NB4 (cell line): ENCODE results near the gene SGIP1.

Experiments
- CTCF ChIP-seq: IDR thresholded peaks from one replicate; pipeline ENCODE4 v1.5.1; 2012; ENCODE audit warnings: low read depth, low read length
- POLR2A ChIP-seq: IDR thresholded peaks from 2 replicates; pipeline ENCODE4 v1.6.1; 2011; ENCODE audit warnings: mild to moderate bottlenecking; ENCODE audit not compliant: insufficient read length; ENCODE audit errors: extremely low read depth

DNA sequence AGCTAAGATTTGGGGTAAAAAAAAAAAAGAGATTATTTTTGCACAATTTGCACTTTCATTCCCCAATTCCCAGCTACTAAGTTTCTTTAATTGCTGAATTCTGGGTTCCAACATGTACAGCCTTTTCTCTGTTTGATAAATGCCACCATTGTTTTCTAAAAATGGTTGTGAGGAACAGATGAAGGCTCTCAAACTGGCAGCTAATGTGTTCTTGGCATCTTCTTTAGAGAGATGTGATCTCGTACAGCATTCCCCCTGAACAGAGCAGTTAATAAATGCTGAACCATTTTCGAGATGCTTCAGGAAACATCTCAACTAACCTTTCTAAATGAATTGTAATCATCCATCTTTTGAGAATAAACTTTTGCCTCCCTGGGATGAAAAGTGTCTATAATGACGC, 110.4 kb downstream of the SGIP1 start:
- TF ChIP-seq POLR2A (no peak), CTCF (no peak)
